T-helper 1 cell treated with Interleukin-12 subunit alpha and Interleukin-12 subunit beta and Interleukin-4 antibody, amounts not matched to agents 30 μg/mL and 1 μg/mL, for 36 hours (primary cell): ENCODE data around the gene VPS11.
"Not testable (repeated sequence)": the region's sequence is repeated elsewhere in the genome, so short reads cannot be mapped to it uniquely, and the experiment has no call there.

ENCODE experiments used
- H3K27ac Mint-ChIP-seq: one replicate; pipeline ENCODE4 v1.8.0; 2021; ENCODE audit warnings: mild to moderate bottlenecking, mixed read lengths
- H3K27me3 Mint-ChIP-seq: one replicate; pipeline ENCODE4 v1.8.0; 2021; ENCODE audit warnings: low read depth, mixed read lengths
- H3K36me3 Mint-ChIP-seq: one replicate; pipeline ENCODE4 v1.8.0; 2021; ENCODE audit warnings: low read depth, mixed read lengths
- H3K4me1 Mint-ChIP-seq: one replicate; pipeline ENCODE4 v1.8.0; 2021; ENCODE audit warnings: low read depth, mixed read lengths
- H3K4me3 Mint-ChIP-seq: one replicate; pipeline ENCODE4 v1.8.0; 2021; ENCODE audit warnings: mild to moderate bottlenecking, moderate library complexity, mixed read lengths
- H3K9me3 Mint-ChIP-seq: one replicate; pipeline ENCODE4 v1.8.0; 2021; ENCODE audit warnings: mixed read lengths

The VPS11 gene

GRCh38 chr11:119099711-119100110 lies 32.1 kb downstream of the VPS11 start:
- no peak overlapping the region for H3K27ac Mint-ChIP-seq
- peaks cover 32% of the 10 kb centered on the region for H3K4me1 Mint-ChIP-seq
- H3K27me3 Mint-ChIP-seq = peaks cover 3% of the 10 kb centered on the region
- H3K36me3 Mint-ChIP-seq = peaks cover 34% of the 10 kb centered on the region
- peak overlapping the region; percentile 89 for H3K4me3 Mint-ChIP-seq
- H3K9me3 Mint-ChIP-seq = no peaks in the 10 kb centered on the region

- peak overlapping the region; percentile 89 for H3K4me3 Mint-ChIP-seq
- H3K27ac Mint-ChIP-seq = peak overlapping the region; percentile 78
- H3K36me3 Mint-ChIP-seq = peaks cover 30% of the 10 kb centered on the region
- peaks cover 1% of the 10 kb centered on the region for H3K27me3 Mint-ChIP-seq
- peaks cover 31% of the 10 kb centered on the region for H3K4me1 Mint-ChIP-seq
- H3K9me3 Mint-ChIP-seq = no peaks in the 10 kb centered on the region
These were observed 32.8 kb downstream of the VPS11 start for GRCh38 chr11:119100246-119100970.

GRCh38 chr11:119100994-119101758 lies 33.6 kb downstream of the VPS11 start:
- Mint-ChIP-seq H3K36me3 (peaks cover 29% of the 10 kb centered on the region), H3K27me3 (no peaks in the 10 kb centered on the region), H3K9me3 (no peaks in the 10 kb centered on the region), H3K4me1 (peaks cover 27% of the 10 kb centered on the region), H3K4me3 (peak overlapping the region; percentile 89), H3K27ac (peak overlapping the region; percentile 97)

GRCh38 chr11:119101759-119102423 lies 34.3 kb downstream of the VPS11 start, which contains the start of gene DPAGT1:
Gene DPAGT1, minus strand, starts transcription at chr11:119101853. Its CDS starts 198 bp downstream, at chr11:119101655.
- peak within 1 kb of the TSS; percentile 97 for H3K27ac Mint-ChIP-seq
- peaks cover 29% of the 10 kb centered on the region for H3K4me1 Mint-ChIP-seq
- peak within 1 kb of the TSS; percentile 89 for H3K4me3 Mint-ChIP-seq
- H3K27me3 Mint-ChIP-seq = no peaks in the 10 kb centered on the region
- H3K9me3 Mint-ChIP-seq = no peaks in the 10 kb centered on the region
- peaks cover 21% of the 10 kb centered on the region for H3K36me3 Mint-ChIP-seq

GRCh38 chr11:119103161-119103664 lies 35.6 kb downstream of the VPS11 start:
- peaks cover 30% of the 10 kb centered on the region for H3K4me1 Mint-ChIP-seq
- not testable (repeated sequence) for H3K36me3 Mint-ChIP-seq, H3K27me3 Mint-ChIP-seq, H3K9me3 Mint-ChIP-seq
- H3K4me3 Mint-ChIP-seq = peak overlapping the region; percentile 21
- peak overlapping the region; percentile 12 for H3K27ac Mint-ChIP-seq

GRCh38 chr11:119103793-119104192 lies 36.2 kb downstream of the VPS11 start:
- Mint-ChIP-seq H3K4me3 (peak overlapping the region; percentile 8), H3K4me1 (peaks cover 32% of the 10 kb centered on the region), H3K27ac (peak overlapping the region; percentile 53), H3K27me3 (no peaks in the 10 kb centered on the region), H3K36me3 (peaks cover 8% of the 10 kb centered on the region), H3K9me3 (no peaks in the 10 kb centered on the region)

- Mint-ChIP-seq H3K27me3 (no peaks in the 10 kb centered on the region), H3K36me3 (peaks cover 22% of the 10 kb centered on the region), H3K4me3 (peak within 1 kb of the TSS; percentile 91), H3K27ac (peak within 1 kb of the TSS; percentile 91), H3K9me3 (no peaks in the 10 kb centered on the region), H3K4me1 (peaks cover 34% of the 10 kb centered on the region)
These were observed 39.2 kb downstream of the VPS11 start, which contains the start of gene C2CD2L for GRCh38 chr11:119106564-119107537. Gene C2CD2L, plus strand, starts transcription at chr11:119107344. Its CDS starts 398 bp downstream, at chr11:119107742.

- Mint-ChIP-seq H3K9me3 (no peaks in the 10 kb centered on the region), H3K36me3 (peaks cover 23% of the 10 kb centered on the region), H3K4me1 (peaks cover 34% of the 10 kb centered on the region), H3K27me3 (no peaks in the 10 kb centered on the region), H3K27ac (peak overlapping the region; percentile 72), H3K4me3 (peak overlapping the region; percentile 91)
These were observed 40.0 kb downstream of the VPS11 start for GRCh38 chr11:119107538-119108145.

GRCh38 chr11:119108146-119108856 lies 40.7 kb downstream of the VPS11 start:
- peak overlapping the region; percentile 72 for H3K27ac Mint-ChIP-seq
- peak overlapping the region; percentile 91 for H3K4me3 Mint-ChIP-seq
- no peaks in the 10 kb centered on the region for H3K27me3 Mint-ChIP-seq
- H3K4me1 Mint-ChIP-seq = peaks cover 34% of the 10 kb centered on the region
- no peaks in the 10 kb centered on the region for H3K9me3 Mint-ChIP-seq
- H3K36me3 Mint-ChIP-seq = peaks cover 27% of the 10 kb centered on the region

- Mint-ChIP-seq H3K9me3 (no peaks in the 10 kb centered on the region), H3K4me3 (peak overlapping the region; percentile 91), H3K4me1 (peaks cover 32% of the 10 kb centered on the region), H3K36me3 (peaks cover 31% of the 10 kb centered on the region), H3K27ac (peak overlapping the region; percentile 72), H3K27me3 (no peaks in the 10 kb centered on the region)
These were observed 41.2 kb downstream of the VPS11 start for GRCh38 chr11:119108857-119109221.

GRCh38 chr11:119109843-119110242 lies 42.2 kb downstream of the VPS11 start:
- no peaks in the 10 kb centered on the region for H3K27me3 Mint-ChIP-seq
- peaks cover 36% of the 10 kb centered on the region for H3K36me3 Mint-ChIP-seq
- H3K9me3 Mint-ChIP-seq = no peaks in the 10 kb centered on the region
- H3K27ac Mint-ChIP-seq = no peak overlapping the region
- peaks cover 33% of the 10 kb centered on the region for H3K4me1 Mint-ChIP-seq
- H3K4me3 Mint-ChIP-seq = peak overlapping the region; percentile 91

GRCh38 chr11:119110439-119110838 lies 42.8 kb downstream of the VPS11 start:
- Mint-ChIP-seq H3K27ac (no peak overlapping the region), H3K9me3 (no peaks in the 10 kb centered on the region), H3K36me3 (peaks cover 40% of the 10 kb centered on the region), H3K4me3 (no peak overlapping the region), H3K27me3 (no peaks in the 10 kb centered on the region), H3K4me1 (peaks cover 37% of the 10 kb centered on the region)
